ENCODE data around the gene MYH9.

Gene MYH9

DNA sequence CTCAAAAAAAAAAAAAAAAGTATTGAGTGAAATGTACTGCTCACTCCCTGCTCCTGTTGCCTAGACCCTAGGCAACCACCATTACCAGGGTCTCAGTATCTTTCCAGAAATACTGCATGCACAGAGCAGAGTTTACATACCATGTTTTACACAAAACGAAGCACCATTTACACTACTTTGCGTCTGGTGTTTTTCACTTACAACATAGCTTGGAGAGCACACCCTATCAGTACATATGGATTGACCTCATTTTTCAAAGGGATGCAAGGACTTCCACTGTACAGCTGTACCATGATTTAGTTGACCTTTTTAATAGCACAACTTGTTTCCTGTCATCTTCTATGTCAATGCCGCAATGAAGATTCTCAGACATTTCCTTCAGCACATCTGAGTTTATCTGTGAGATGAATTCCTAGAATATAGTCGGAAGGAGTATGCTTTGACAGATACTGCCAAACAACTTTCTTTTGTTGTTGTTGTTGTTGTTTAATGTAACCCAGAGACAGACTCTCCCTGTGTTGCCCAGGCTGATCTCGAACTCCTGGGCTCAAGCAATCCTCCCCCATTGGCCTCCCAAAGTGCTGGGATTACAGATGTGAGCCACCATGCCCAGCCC lies 6.1 kb downstream of the MYH9 start:
- H3K4me3 ChIP-seq (ENCODE audit: low read depth, low read length) = no peak overlapping the region
- TF ChIP-seq, protein P1, sequence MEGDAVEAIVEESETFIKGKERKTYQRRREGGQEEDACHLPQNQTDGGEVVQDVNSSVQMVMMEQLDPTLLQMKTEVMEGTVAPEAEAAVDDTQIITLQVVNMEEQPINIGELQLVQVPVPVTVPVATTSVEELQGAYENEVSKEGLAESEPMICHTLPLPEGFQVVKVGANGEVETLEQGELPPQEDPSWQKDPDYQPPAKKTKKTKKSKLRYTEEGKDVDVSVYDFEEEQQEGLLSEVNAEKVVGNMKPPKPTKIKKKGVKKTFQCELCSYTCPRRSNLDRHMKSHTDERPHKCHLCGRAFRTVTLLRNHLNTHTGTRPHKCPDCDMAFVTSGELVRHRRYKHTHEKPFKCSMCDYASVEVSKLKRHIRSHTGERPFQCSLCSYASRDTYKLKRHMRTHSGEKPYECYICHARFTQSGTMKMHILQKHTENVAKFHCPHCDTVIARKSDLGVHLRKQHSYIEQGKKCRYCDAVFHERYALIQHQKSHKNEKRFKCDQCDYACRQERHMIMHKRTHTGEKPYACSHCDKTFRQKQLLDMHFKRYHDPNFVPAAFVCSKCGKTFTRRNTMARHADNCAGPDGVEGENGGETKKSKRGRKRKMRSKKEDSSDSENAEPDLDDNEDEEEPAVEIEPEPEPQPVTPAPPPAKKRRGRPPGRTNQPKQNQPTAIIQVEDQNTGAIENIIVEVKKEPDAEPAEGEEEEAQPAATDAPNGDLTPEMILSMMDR (IDR thresholded peaks at IDR 0.05; ENCODE audit: insufficient read depth, low read length, missing control alignments) = no peak
- ChIA-PET POLR2A (interaction anchor here (0.8 to 1.8 kb wide), 4 partner anchors 17 to 86 kb away, joined by 3 to 7 read pairs (median 4); no protein-coding TSS in a partner anchor), CTCF (interaction anchor here (2.0 to 2.9 kb wide), 2 partner anchors 86 to 89 kb away, joined by 5 to 9 read pairs; no protein-coding TSS in a partner anchor)
- no peak for DNase-seq (ENCODE audit: low read depth, low spot score)

DNA sequence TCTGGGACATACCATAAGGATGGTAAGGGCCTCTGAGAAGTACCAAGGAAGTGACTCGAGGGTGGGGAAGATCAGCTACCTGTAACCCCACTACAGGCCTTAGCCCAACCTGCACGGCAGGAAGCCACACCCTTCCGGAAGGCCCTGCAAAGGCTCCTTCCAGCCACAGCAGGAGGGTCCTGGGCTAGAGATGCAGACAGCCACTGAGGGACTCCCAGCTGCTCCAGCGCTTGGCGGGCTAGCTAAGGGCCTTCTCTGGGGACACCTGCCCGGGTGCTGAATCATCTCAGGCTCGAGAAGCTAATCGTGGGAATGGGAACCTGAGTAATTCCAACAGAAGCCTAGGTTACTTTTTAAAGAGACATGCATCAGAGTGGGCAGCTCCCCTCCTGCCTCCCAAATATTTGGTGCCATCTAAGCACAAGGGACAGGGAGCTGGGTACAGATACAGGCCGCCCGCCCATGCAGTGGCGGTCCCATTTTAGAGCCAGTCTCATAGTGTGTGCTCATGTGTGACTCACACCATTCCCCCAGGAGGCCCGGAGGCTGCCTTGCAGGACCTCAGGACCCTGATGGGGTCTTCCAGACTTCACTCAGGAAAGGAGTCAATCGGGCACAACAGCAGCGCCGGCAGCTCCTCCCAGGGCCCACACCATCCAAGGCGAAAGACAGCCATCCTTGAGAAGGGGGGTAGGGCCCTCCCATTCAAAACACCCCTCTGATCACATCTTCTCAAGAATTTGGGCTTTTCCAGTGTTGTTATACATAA lies 8.0 kb downstream of the MYH9 start:
- H3K4me3 ChIP-seq (ENCODE audit: low read depth, low read length) = peak overlapping the region; percentile 8; the same call in 1 of the 2 replicates
- no peak for DNase-seq (ENCODE audit: low read depth, low spot score)
- POLR2A ChIA-PET = interaction anchor here (0.5 to 2.0 kb wide), 4 partner anchors 8 to 90 kb away, joined by 3 to 12 read pairs (median 6); partner anchors contain the start of gene MYH9
- TF ChIP-seq, protein P1 (IDR thresholded peaks at IDR 0.05; ENCODE audit: insufficient read depth, low read length, missing control alignments) = no peak
- CTCF ChIA-PET = interaction anchor here (1.4 to 2.9 kb wide), 3 partner anchors 88 to 91 kb away, joined by 4 to 9 read pairs (median 5); no protein-coding TSS in a partner anchor

DNA sequence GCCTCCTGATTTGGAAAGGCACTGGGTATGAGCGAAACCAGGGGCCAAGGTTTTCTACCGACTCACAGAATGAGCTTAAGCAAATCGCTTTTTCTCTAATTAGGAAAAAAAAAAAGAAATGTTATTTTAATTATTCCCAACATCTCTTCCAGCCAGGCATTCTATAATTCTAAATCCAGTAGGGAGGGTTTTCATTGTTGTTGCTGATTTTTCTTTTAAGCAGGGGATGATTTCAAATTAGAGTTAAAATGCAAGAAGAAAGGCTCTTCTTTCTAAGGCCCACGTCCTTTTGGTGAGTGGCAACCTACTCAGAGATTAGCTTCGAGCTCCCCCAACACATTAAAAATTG lies 8.9 kb downstream of the MYH9 start:
- CTCF ChIA-PET = interaction anchor here (0.7 to 3.4 kb wide), 4 partner anchors 10 to 108 kb away, joined by 3 to 15 read pairs (median 4); no protein-coding TSS in a partner anchor
- TF ChIP-seq, protein P1 (IDR thresholded peaks at IDR 0.05; ENCODE audit: insufficient read depth, low read length, missing control alignments) = no peak

DNA sequence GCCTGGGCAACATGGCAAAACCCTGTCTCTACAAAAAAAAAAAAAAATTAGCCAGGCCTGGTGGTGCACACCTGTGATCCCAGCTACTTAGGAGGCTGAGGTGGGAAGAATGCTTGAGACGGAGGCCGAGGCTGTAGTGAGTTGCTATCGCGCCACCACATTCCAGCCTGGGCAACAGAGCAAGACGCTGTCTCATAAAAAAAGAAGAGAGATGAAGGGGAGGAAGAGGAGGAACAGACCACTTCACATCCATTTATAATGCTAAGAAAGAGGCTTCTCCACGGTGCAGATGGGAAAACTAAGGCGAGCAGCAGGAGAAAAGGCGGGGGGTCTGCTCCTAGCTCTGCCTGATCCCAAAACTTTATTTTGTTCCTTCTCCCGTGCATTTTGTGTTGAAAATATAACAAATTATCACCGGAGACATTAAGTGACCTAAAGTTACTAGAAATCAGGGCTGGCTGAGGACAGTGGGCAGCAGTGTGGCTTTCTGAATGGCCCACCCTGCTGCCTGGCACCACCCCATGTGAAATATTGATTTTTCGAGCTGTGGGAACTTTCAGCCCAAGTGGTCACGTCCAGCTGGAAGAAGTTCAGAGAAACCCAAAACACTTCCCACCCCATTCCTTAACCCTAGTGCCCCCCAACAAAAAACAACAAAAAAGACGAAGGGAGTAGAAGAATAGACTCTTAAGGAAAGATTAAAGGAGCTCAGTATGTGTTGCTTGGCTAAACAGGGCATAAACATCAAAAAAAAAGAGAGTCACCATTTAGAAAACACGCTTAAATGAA lies 9.5 kb downstream of the MYH9 start:
- POLR2A ChIA-PET = interaction anchor here (0.7 to 2.0 kb wide), 10 partner anchors 10 to 93 kb away, joined by 3 to 12 read pairs (median 4); partner anchors contain the start of gene MYH9
- no peak overlapping the region; the same call in 1 of the 2 replicates for H3K4me3 ChIP-seq (ENCODE audit: low read depth, low read length)
- DNase-seq (ENCODE audit: low read depth, low spot score) = no peak
- CTCF ChIA-PET = interaction anchor here (1.0 to 3.4 kb wide), 3 partner anchors 91 to 108 kb away, joined by 3 to 15 read pairs (median 4); no protein-coding TSS in a partner anchor
- TF ChIP-seq, protein P1 (IDR thresholded peaks at IDR 0.05; ENCODE audit: insufficient read depth, low read length, missing control alignments) = no peak

More for the DNA sequence above, 8.9 kb downstream of the MYH9 start:
- H3K4me3 ChIP-seq (ENCODE audit: low read depth, low read length) = no peak overlapping the region
- POLR2A ChIA-PET = interaction anchor here (0.5 to 2.0 kb wide), 10 partner anchors 9 to 93 kb away, joined by 3 to 12 read pairs (median 4); partner anchors contain the start of gene MYH9
- DNase-seq (ENCODE audit: low read depth, low spot score) = no peak

DNA sequence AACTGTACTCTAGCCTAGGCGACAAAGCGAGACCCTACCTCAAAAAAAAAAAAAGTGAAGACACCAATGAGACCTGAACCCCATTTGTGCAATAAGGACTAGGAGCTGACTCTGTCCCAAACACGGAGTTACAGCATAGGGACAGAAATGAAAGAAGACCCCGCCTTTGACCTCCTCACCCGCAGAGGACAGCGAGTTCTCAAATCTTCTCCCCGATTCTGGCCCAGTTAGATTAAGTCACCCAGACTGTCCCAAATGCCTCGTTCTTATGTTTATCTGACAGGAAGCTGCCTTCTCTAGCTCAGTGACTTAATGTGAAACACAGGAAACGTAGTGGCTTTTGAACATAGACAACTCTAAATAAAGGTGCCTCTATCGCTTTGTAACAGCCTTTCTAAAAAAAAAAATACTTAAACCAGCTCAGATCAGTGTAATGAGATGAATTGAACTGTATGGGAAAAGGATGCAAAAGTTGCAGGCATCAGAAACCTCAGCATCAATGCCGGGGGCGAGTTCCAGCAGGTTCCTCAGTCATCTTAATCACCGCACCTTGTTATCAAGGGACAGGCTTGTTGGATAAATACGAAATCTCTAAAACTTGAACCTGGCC lies 10.6 kb downstream of the MYH9 start:
- CTCF ChIA-PET = interaction anchor here (1.2 to 3.4 kb wide), 3 partner anchors 76 to 94 kb away, joined by 3 to 15 read pairs (median 5); no protein-coding TSS in a partner anchor
- no peak for DNase-seq (ENCODE audit: low read depth, low spot score)
- POLR2A ChIA-PET = interaction anchor here (0.6 to 1.2 kb wide), 8 partner anchors 9 to 85 kb away, joined by 3 to 4 read pairs (median 3); partner anchors contain the start of gene MYH9
- TF ChIP-seq, protein P1 (IDR thresholded peaks at IDR 0.05; ENCODE audit: insufficient read depth, low read length, missing control alignments) = no peak
- no peak overlapping the region for H3K4me3 ChIP-seq (ENCODE audit: low read depth, low read length)

Measured in AG04449 (cell line).